IPS-18a (cell line): ENCODE data around the gene OBSCN.

Experiments
- H3K27ac ChIP-seq: one replicate; pipeline ENCODE4 v1.5.1; 2013; ENCODE audit warnings: low read length
- H3K27me3 ChIP-seq: one replicate; pipeline ENCODE4 v1.6.1; 2013; ENCODE audit warnings: mild to moderate bottlenecking, low read length; ENCODE audit not compliant: control insufficient read depth, insufficient read depth
- H3K36me3 ChIP-seq: one replicate; pipeline ENCODE4 v1.6.1; 2013; ENCODE audit warnings: low read depth, low read length; ENCODE audit not compliant: control insufficient read depth
- H3K4me1 ChIP-seq: one replicate; pipeline ENCODE4 v1.6.1; 2013; ENCODE audit warnings: low read depth, low read length; ENCODE audit not compliant: control insufficient read depth
- H3K4me3 ChIP-seq: one replicate; pipeline ENCODE4 v1.5.1; 2013; ENCODE audit warnings: low read length
- H3K9ac ChIP-seq: one replicate; pipeline ENCODE4 v1.6.1; 2013; ENCODE audit warnings: mild to moderate bottlenecking, low read length, moderate library complexity
- H3K9me3 ChIP-seq: one replicate; pipeline ENCODE4 v1.6.1; 2013; ENCODE audit warnings: low read depth, low read length; ENCODE audit not compliant: control insufficient read depth

OBSCN gene

GRCh38 chr1:228356897-228357680, 149.2 kb downstream of the OBSCN start:
- Histone ChIP-seq H3K27me3 (no peaks in the 10 kb centered on the region), H3K4me3 (no peak overlapping the region), H3K4me1 (no peaks in the 10 kb centered on the region), H3K36me3 (no peaks in the 10 kb centered on the region), H3K9me3 (no peaks in the 10 kb centered on the region), H3K27ac (no peak overlapping the region), H3K9ac (no peak overlapping the region)

GRCh38 chr1:228358039-228358763, 150.4 kb downstream of the OBSCN start:
- Histone ChIP-seq H3K9me3 (no peaks in the 10 kb centered on the region), H3K4me1 (no peaks in the 10 kb centered on the region), H3K4me3 (no peak overlapping the region), H3K27ac (no peak overlapping the region), H3K36me3 (no peaks in the 10 kb centered on the region), H3K27me3 (no peaks in the 10 kb centered on the region), H3K9ac (no peak overlapping the region)

GRCh38 chr1:228358764-228359612, 151.1 kb downstream of the OBSCN start:
- Histone ChIP-seq H3K27ac (no peak overlapping the region), H3K27me3 (no peaks in the 10 kb centered on the region), H3K36me3 (no peaks in the 10 kb centered on the region), H3K4me1 (no peaks in the 10 kb centered on the region), H3K9ac (no peak overlapping the region), H3K4me3 (no peak overlapping the region), H3K9me3 (no peaks in the 10 kb centered on the region)

GRCh38 chr1:228359613-228360532, 152.0 kb downstream of the OBSCN start:
- H3K9ac ChIP-seq: no peak overlapping the region

GRCh38 chr1:228360533-228361313, 152.9 kb downstream of the OBSCN start:
- Histone ChIP-seq H3K36me3 (no peaks in the 10 kb centered on the region), H3K4me3 (no peak overlapping the region), H3K4me1 (no peaks in the 10 kb centered on the region), H3K9ac (no peak overlapping the region), H3K27ac (no peak overlapping the region), H3K9me3 (no peaks in the 10 kb centered on the region), H3K27me3 (no peaks in the 10 kb centered on the region)

More at GRCh38 chr1:228359613-228360532, 152.0 kb downstream of the OBSCN start:
- Histone ChIP-seq H3K27ac (no peak overlapping the region), H3K27me3 (no peaks in the 10 kb centered on the region), H3K4me3 (no peak overlapping the region), H3K36me3 (no peaks in the 10 kb centered on the region), H3K4me1 (no peaks in the 10 kb centered on the region), H3K9me3 (no peaks in the 10 kb centered on the region)

- no peak overlapping the region for H3K4me3 ChIP-seq
- no peaks in the 10 kb centered on the region for H3K36me3 ChIP-seq
- H3K27ac ChIP-seq: no peak overlapping the region
- no peaks in the 10 kb centered on the region for H3K27me3 ChIP-seq
- H3K9ac ChIP-seq: no peak overlapping the region
- no peaks in the 10 kb centered on the region for H3K9me3 ChIP-seq
- H3K4me1 ChIP-seq: no peaks in the 10 kb centered on the region
Observed at GRCh38 chr1:228361314-228362140, 153.7 kb downstream of the OBSCN start.

- Histone ChIP-seq H3K4me3 (no peak overlapping the region), H3K27ac (no peak overlapping the region), H3K9me3 (no peaks in the 10 kb centered on the region), H3K27me3 (no peaks in the 10 kb centered on the region), H3K9ac (no peak overlapping the region), H3K4me1 (no peaks in the 10 kb centered on the region), H3K36me3 (no peaks in the 10 kb centered on the region)
Observed at GRCh38 chr1:228362141-228362883, 154.5 kb downstream of the OBSCN start.

- no peak overlapping the region for H3K9ac ChIP-seq
- no peak overlapping the region for H3K4me3 ChIP-seq
- H3K27me3 ChIP-seq: no peaks in the 10 kb centered on the region
- no peaks in the 10 kb centered on the region for H3K9me3 ChIP-seq
- H3K36me3 ChIP-seq: no peaks in the 10 kb centered on the region
- H3K27ac ChIP-seq: no peak overlapping the region
- no peaks in the 10 kb centered on the region for H3K4me1 ChIP-seq
Observed at GRCh38 chr1:228362884-228363450, 155.1 kb downstream of the OBSCN start.

GRCh38 chr1:228363686-228364067, 155.8 kb downstream of the OBSCN start:
- Histone ChIP-seq H3K9ac (no peak overlapping the region), H3K27me3 (no peaks in the 10 kb centered on the region), H3K9me3 (no peaks in the 10 kb centered on the region)

More at GRCh38 chr1:228363686-228364067, 155.8 kb downstream of the OBSCN start:
- Histone ChIP-seq H3K27ac (no peak overlapping the region), H3K36me3 (no peaks in the 10 kb centered on the region), H3K4me3 (no peak overlapping the region), H3K4me1 (no peaks in the 10 kb centered on the region)
